HepG2 (cell line): Measurements from ENCODE around the gene GRIK2. TPM values are rescaled to one million over a fixed set of nuclear protein-coding genes. Genes with fewer than 3 reads are reported as not detected.

Experiments
- ATAC-seq: fragments of 200-7000 bp; cut with Tn5 transposase; 3 replicates; pipeline ENCODE4 v1.9.1; 2020; ENCODE audit warnings: mild to moderate bottlenecking, moderate library complexity
- BruUV-seq: library from RNA; stranded (reverse); fragments of 400-500 nt; replicated peaks from 2 replicates; lab custom pipeline; 2021; lab: Mats Ljungman, UMichigan
- CTCF ChIA-PET: fragments of 300-600 bp; formaldehyde crosslinking; extraction: SDS; loops from one replicate; lab custom pipeline; 2021; ENCODE audit warnings: low total read pairs, inconsistent platforms, low intra/inter-chr PET ratio; lab: Yijun Ruan, JAX
- POLR2A ChIA-PET: fragments of 350-600 bp; sonication (Branson Sonifier 250); formaldehyde crosslinking; loops from one replicate; lab custom pipeline; 2020; ENCODE audit warnings: antibody characterized with exemption, inconsistent platforms; lab: Yijun Ruan, JAX
- DNase-seq: peaks from one replicate; pipeline ENCODE4 v3.0.0-alpha.2; 2015; ENCODE audit warnings: low spot score
- FAIRE-seq: peaks from 3 replicates; lab custom pipeline; 2011; peaks lifted over from hg19 to GRCh38; lab: Jason Lieb, UNC
- H2AFZ ChIP-seq: one replicate; pipeline ENCODE4 v1.6.1; 2011; ENCODE audit warnings: low read length, inconsistent platforms
- H3K27ac ChIP-seq: fragments of 300-600 bp; 3 replicates; pipeline ENCODE4 v1.8.0; 2011; ENCODE audit warnings: mixed run types, mild to moderate bottlenecking, mixed read lengths, low read length, inconsistent platforms; ENCODE audit not compliant: insufficient read depth; ENCODE audit errors: extremely low read length
- H3K27me3 ChIP-seq, 2 experiments: fragments of 200-600 bp in 1 of 2; 2 replicates in 1 of 2; 3 replicates in 1 of 2; pipeline versions ENCODE4 v1.6.0 to v1.8.0; 2011; ENCODE audit warnings: low read length in 2 of 2, mild to moderate bottlenecking in 2 of 2, moderate library complexity in 2 of 2, inconsistent platforms in 1 of 2; ENCODE audit not compliant: insufficient read depth in 2 of 2, control insufficient read depth in 1 of 2
- H3K36me3 ChIP-seq, 2 experiments: fragments of 200-600 bp in 1 of 2; replicated peaks in 1 of 2; 2 replicates in 1 of 2; 3 replicates in 1 of 2; pipeline versions ENCODE4 v1.5.1 to v1.8.0; 2011; ENCODE audit warnings: low read length in 2 of 2, inconsistent platforms in 1 of 2; ENCODE audit not compliant: insufficient read depth in 2 of 2, control insufficient read depth in 1 of 2
- H3K4me1 ChIP-seq: 2 replicates; pipeline ENCODE4 v1.5.1; 2012; ENCODE audit warnings: low read length, inconsistent platforms; ENCODE audit not compliant: insufficient read depth
- H3K4me2 ChIP-seq: 2 replicates; pipeline ENCODE4 v1.6.0; 2011; ENCODE audit warnings: low read depth, low read length, inconsistent platforms
- H3K4me3 ChIP-seq, 3 experiments: fragments of 200-600 bp in 1 of 3; sonication (generic), shearing (Covaris generic) in 1 of 3; replicated peaks in 1 of 3; 2 replicates each; pipeline ENCODE4 v1.5.1; 2011 to 2016; ENCODE audit warnings: low read length in 3 of 3, inconsistent platforms in 2 of 3, low read depth in 2 of 3, mild to moderate bottlenecking in 2 of 3, control low read depth in 1 of 3, mixed read lengths in 1 of 3; ENCODE audit not compliant: insufficient read depth in 1 of 3
- H3K79me2 ChIP-seq: one replicate; pipeline ENCODE4 v1.6.1; 2011; ENCODE audit warnings: low read length, inconsistent platforms; ENCODE audit not compliant: insufficient read depth
- H3K9ac ChIP-seq: 2 replicates; pipeline ENCODE4 v1.6.0; 2011; ENCODE audit warnings: mild to moderate bottlenecking, low read depth, low read length, inconsistent platforms; ENCODE audit not compliant: insufficient read depth
- H3K9me3 ChIP-seq: 2 replicates; pipeline ENCODE4 v1.5.1; 2012; ENCODE audit warnings: mild to moderate bottlenecking, low read length
- H4K20me1 ChIP-seq: 2 replicates; pipeline ENCODE4 v1.6.0; 2011; ENCODE audit warnings: inconsistent platforms, mild to moderate bottlenecking, low read length, moderate library complexity; ENCODE audit not compliant: insufficient read depth
- MAFF ChIP-seq: IDR thresholded peaks from 2 replicates; pipeline ENCODE4 v1.6.1; 2011; ENCODE audit warnings: low read depth, low read length, improper control_type of control experiment
- ZNF264 ChIP-seq: sonication (generic); formaldehyde crosslinking; IDR thresholded peaks from 2 replicates; pipeline ENCODE4 v1.4.0; 2020; ENCODE audit warnings: missing genetic modification reagents
- ZNF557 ChIP-seq: sonication (generic); formaldehyde crosslinking; IDR thresholded peaks from 2 replicates; pipeline ENCODE4 v1.4.0; 2020; ENCODE audit warnings: missing genetic modification reagents
- ZNF816 ChIP-seq: sonication (generic); formaldehyde crosslinking; IDR thresholded peaks from 2 replicates; pipeline ENCODE4 v1.8.0; 2022; ENCODE audit warnings: missing genetic modification reagents, mild to moderate bottlenecking, borderline replicate concordance
- WGBS: methylation state at CpG from one replicate; pipeline ENCODE4 v1.1.6; 2017; ENCODE audit warnings: low lambda C conversion rate; 5-methylcytosine and 5-hydroxymethylcytosine counted together
- in situ Hi-C: cut with HindIII; loops from 2 replicates; pipeline ENCODE4 v1.10.0; 2017; ENCODE audit warnings: low pct_unique_long_range_greater_than_20kb; ENCODE audit not compliant: extremely low pct_ligation_motif_present
- intact Hi-C: fragments of 100-400 bp; cut with micrococcal nuclease; formaldehyde crosslinking; loops from one replicate; pipeline ENCODE4 v1.10.0; 2022; ENCODE audit not compliant: unreplicated experiment
- polyA plus RNA-seq, 8 experiments: library from polyadenylated mRNA; depleted of rRNA in 3 of 8; stranded (reverse) in 7 of 8; unstranded in 1 of 8; fragments of >200 nt; fragmentation: Illumina TruSeq in 4 of 8; extraction: Trizol in 4 of 8; gene quantifications; 2 replicates each; pipeline versions ENCODE4 v1.2.1 to v1.2.3, GENCODE V29; 2011 to 2016; ENCODE audit warnings: low read depth in 4 of 8, missing spikeins in 1 of 8, mixed read lengths in 1 of 8; ENCODE audit not compliant: insufficient read depth in 1 of 8
- total RNA-seq, 5 experiments: library from RNA; depleted of rRNA; stranded (reverse); fragments of >200 nt; fragmentation: Illumina TruSeq; extraction: Trizol; gene quantifications; 2 replicates each; pipeline ENCODE4 v1.2.3, GENCODE V29; 2016; ENCODE audit warnings: low read depth in 1 of 5
- TF ChIP-seq, protein P1 (sequence below), 2 experiments: IDR thresholded peaks; 2 replicates each; pipeline ENCODE4 v1.6.1; 2011 to 2012; ENCODE audit warnings: low read length in 2 of 2, borderline replicate concordance in 1 of 2, low read depth in 1 of 2, mild to moderate bottlenecking in 1 of 2, moderate library complexity in 1 of 2
- TF ChIP-seq, protein P2 (sequence below): sonication (generic); formaldehyde crosslinking; IDR thresholded peaks from 2 replicates; pipeline ENCODE4 v1.4.0; 2020; ENCODE audit warnings: missing genetic modification reagents

The GRIK2 gene
- total and polyA plus RNA-seq, 2 of the 13 experiments (the other 11 are each of a cell fraction or from before 2014, with no cell fraction given): not detected

GRCh38 chr6:101379926-101380325 is 13.6 kb upstream of the GRIK2 start:
- CTCF ChIA-PET: no interaction called here
- FAIRE-seq: no peak
- WGBS: 34% methylated on average over 2 of the region's 2 CpGs
- Histone ChIP-seq H4K20me1 (no peaks in the 10 kb centered on the region), H3K27ac (no peak overlapping the region), H3K36me3 (no peaks in the 10 kb centered on the region), H3K4me1 (no peaks in the 10 kb centered on the region), H3K9me3 (no peaks in the 10 kb centered on the region), H3K9ac (no peak overlapping the region), H3K4me2 (no peak overlapping the region), H2AFZ (no peak overlapping the region), H3K27me3 (no peaks in the 10 kb centered on the region), H3K79me2 (no peaks in the 10 kb centered on the region), H3K4me3 (no peak overlapping the region)
- ATAC-seq: no peak
- intact Hi-C loops (no loop called here), in situ Hi-C loops (no loop called here)
- no peak for DNase-seq
- TF ChIP-seq ZNF816 (CRISPR knock-in tag): no peak
- POLR2A ChIA-PET: no interaction called here
- no TSS peak for BruUV-seq

GRCh38 chr6:101380897-101381630 is 12.4 kb upstream of the GRIK2 start:
- no peaks in the 10 kb centered on the region for H4K20me1 ChIP-seq
- CTCF ChIA-PET: no interaction called here
- no peak overlapping the region for H3K27ac ChIP-seq
- H2AFZ ChIP-seq: no peak overlapping the region
- ATAC-seq: no peak
- TF ChIP-seq ZNF264 (CRISPR knock-in tag) (no peak), ZNF557 (CRISPR knock-in tag) (no peak), MAFF (no peak)
- TF ChIP-seq, protein P1, sequence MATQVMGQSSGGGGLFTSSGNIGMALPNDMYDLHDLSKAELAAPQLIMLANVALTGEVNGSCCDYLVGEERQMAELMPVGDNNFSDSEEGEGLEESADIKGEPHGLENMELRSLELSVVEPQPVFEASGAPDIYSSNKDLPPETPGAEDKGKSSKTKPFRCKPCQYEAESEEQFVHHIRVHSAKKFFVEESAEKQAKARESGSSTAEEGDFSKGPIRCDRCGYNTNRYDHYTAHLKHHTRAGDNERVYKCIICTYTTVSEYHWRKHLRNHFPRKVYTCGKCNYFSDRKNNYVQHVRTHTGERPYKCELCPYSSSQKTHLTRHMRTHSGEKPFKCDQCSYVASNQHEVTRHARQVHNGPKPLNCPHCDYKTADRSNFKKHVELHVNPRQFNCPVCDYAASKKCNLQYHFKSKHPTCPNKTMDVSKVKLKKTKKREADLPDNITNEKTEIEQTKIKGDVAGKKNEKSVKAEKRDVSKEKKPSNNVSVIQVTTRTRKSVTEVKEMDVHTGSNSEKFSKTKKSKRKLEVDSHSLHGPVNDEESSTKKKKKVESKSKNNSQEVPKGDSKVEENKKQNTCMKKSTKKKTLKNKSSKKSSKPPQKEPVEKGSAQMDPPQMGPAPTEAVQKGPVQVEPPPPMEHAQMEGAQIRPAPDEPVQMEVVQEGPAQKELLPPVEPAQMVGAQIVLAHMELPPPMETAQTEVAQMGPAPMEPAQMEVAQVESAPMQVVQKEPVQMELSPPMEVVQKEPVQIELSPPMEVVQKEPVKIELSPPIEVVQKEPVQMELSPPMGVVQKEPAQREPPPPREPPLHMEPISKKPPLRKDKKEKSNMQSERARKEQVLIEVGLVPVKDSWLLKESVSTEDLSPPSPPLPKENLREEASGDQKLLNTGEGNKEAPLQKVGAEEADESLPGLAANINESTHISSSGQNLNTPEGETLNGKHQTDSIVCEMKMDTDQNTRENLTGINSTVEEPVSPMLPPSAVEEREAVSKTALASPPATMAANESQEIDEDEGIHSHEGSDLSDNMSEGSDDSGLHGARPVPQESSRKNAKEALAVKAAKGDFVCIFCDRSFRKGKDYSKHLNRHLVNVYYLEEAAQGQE (IDR thresholded peaks at IDR 0.05; ENCODE audit: borderline replicate concordance in 1 of 2, low read depth in 1 of 2, low read length in 2 of 2): no peak
- TF ChIP-seq, protein P2, sequence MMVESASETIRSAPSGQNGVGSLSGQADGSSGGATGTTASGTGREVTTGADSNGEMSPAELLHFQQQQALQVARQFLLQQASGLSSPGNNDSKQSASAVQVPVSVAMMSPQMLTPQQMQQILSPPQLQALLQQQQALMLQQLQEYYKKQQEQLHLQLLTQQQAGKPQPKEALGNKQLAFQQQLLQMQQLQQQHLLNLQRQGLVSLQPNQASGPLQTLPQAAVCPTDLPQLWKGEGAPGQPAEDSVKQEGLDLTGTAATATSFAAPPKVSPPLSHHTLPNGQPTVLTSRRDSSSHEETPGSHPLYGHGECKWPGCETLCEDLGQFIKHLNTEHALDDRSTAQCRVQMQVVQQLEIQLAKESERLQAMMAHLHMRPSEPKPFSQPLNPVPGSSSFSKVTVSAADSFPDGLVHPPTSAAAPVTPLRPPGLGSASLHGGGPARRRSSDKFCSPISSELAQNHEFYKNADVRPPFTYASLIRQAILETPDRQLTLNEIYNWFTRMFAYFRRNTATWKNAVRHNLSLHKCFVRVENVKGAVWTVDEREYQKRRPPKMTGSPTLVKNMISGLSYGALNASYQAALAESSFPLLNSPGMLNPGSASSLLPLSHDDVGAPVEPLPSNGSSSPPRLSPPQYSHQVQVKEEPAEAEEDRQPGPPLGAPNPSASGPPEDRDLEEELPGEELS: no peak
- no peaks in the 10 kb centered on the region for H3K79me2 ChIP-seq
- no peak for DNase-seq
- H3K4me2 ChIP-seq: no peak overlapping the region
- H3K9ac ChIP-seq: no peak overlapping the region
- H3K27me3 ChIP-seq: no peaks in the 10 kb centered on the region
- POLR2A ChIA-PET: no interaction called here
- FAIRE-seq: no peak
- H3K36me3 ChIP-seq: no peaks in the 10 kb centered on the region
- BruUV-seq: no TSS peak
- intact Hi-C loops (no loop called here), in situ Hi-C loops (no loop called here)
- no peaks in the 10 kb centered on the region for H3K4me1 ChIP-seq
- no peaks in the 10 kb centered on the region for H3K9me3 ChIP-seq
- 0% methylated on average over 2 of the region's 2 CpGs for WGBS
- no peak overlapping the region for H3K4me3 ChIP-seq
